ENCODE data around the gene TFR2.
A peak's percentile ranks its signal among the peaks of the same experiment; 100 is the strongest.

The TFR2 gene

GRCh38 chr7:100641463-100641859, at the start of gene TFR2:
Gene TFR2, minus strand, starts transcription at chr7:100641552. Its CDS starts 43 bp downstream, at chr7:100641509.
- DNase-seq = no peak

- no peak for DNase-seq
Measured at GRCh38 chr7:100689230-100690135, 48.1 kb upstream of the TFR2 start.

GRCh38 chr7:100688326-100688860, 47.0 kb upstream of the TFR2 start:
- no peak for DNase-seq

GRCh38 chr7:100687751-100688300, 46.5 kb upstream of the TFR2 start:
- no peak for DNase-seq

GRCh38 chr7:100687261-100687660, 45.9 kb upstream of the TFR2 start:
- DNase-seq = no peak

GRCh38 chr7:100686822-100687211, 45.5 kb upstream of the TFR2 start:
- no peak for DNase-seq

- DNase-seq = no peak
Measured at GRCh38 chr7:100686201-100686821, 45.0 kb upstream of the TFR2 start.

- DNase-seq = no peak
Measured at GRCh38 chr7:100685631-100686145, 44.3 kb upstream of the TFR2 start.

- DNase-seq = no peak
Measured at GRCh38 chr7:100685049-100685605, 43.8 kb upstream of the TFR2 start.

GRCh38 chr7:100684534-100685042, 43.2 kb upstream of the TFR2 start:
- no peak for DNase-seq

GRCh38 chr7:100683659-100684533, 42.5 kb upstream of the TFR2 start:
- no peak for DNase-seq

GRCh38 chr7:100682991-100683658, 41.8 kb upstream of the TFR2 start:
- no peak for DNase-seq

GRCh38 chr7:100682228-100682741, 40.9 kb upstream of the TFR2 start:
- no peak for DNase-seq

- DNase-seq = no peak
Measured at GRCh38 chr7:100681491-100682227, 40.3 kb upstream of the TFR2 start.

- DNase-seq = peak; percentile 23
Measured at GRCh38 chr7:100680576-100681271, 39.4 kb upstream of the TFR2 start.

GRCh38 chr7:100679927-100680575, 38.7 kb upstream of the TFR2 start:
- DNase-seq = no peak

GRCh38 chr7:100679129-100679926, 38.0 kb upstream of the TFR2 start:
- DNase-seq = no peak

GRCh38 chr7:100678291-100678984, 37.1 kb upstream of the TFR2 start:
- DNase-seq = no peak

Data from NCI-H82 (cell line).